Transverse colon (tissue), 4 donors: ENCODE measurements around the gene MRPL39.

ENCODE experiments used
- CTCF ChIP-seq, 5 experiments: fragments of 200-600 bp in 3 of 5; fragments of 450-650 bp in 2 of 5; sonication (generic) in 3 of 5; IDR thresholded peaks; 1 replicate in 2 of 5; 2 replicates in 3 of 5; pipeline ENCODE4 v1.5.1; 2016 to 2017; ENCODE audit warnings: antibody characterized with exemption in 5 of 5, inconsistent platforms in 3 of 5, mild to moderate bottlenecking in 2 of 5, moderate library complexity in 1 of 5
- EP300 ChIP-seq: sonication (generic); formaldehyde crosslinking; IDR thresholded peaks from one replicate; pipeline ENCODE4 v1.6.1; 2017; ENCODE audit warnings: antibody characterized with exemption, low read depth
- POLR2A ChIP-seq: fragments of 450-650 bp; IDR thresholded peaks from one replicate; pipeline ENCODE4 v1.6.1; 2016; ENCODE audit warnings: antibody characterized with exemption, mild to moderate bottlenecking, moderate library complexity
- POLR2AphosphoS5 ChIP-seq, 3 donors: sonication (generic); formaldehyde crosslinking; IDR thresholded peaks; one replicate each; pipeline ENCODE4 v1.6.1; 2016; ENCODE audit warnings: antibody characterized with exemption in 3 of 3

- TF ChIP-seq CTCF (IDR thresholded peaks at IDR 0.05) (no peak), POLR2A (no peak), POLR2AphosphoS5 (IDR thresholded peaks at IDR 0.05) (no peak), EP300 (no peak)
Observed at GRCh38 chr21:25589887-25590286, 17.4 kb downstream of the MRPL39 start.
